Measurements from ENCODE around the gene KCNIP1. TPM values are rescaled to one million over a fixed set of nuclear protein-coding genes. Genes with fewer than 3 reads are reported as not detected.

The KCNIP1 gene
- total RNA-seq, 4 donors from 2014 or later = 0.97 to 1.7 TPM; not detected in 2

GRCh38 chr5:170551622-170552021, 47.8 kb downstream of the KCNIP1 start:
- Histone ChIP-seq H3K4me1 (peaks cover 3 to 35% (median 29%) of the 10 kb centered on the region in 4 donors), H3K27me3 (peaks cover 0 to 11% (median 1%) of the 10 kb centered on the region in 4 donors), H3K9me3 (no peaks in the 10 kb centered on the region), H3K4me3 (no peak overlapping the region), H3K27ac (replicated peaks in 1 of 4) (no peak overlapping the region), H3K36me3 (no peaks in the 10 kb centered on the region)
- WGBS = 97% methylated on average over 7 of the region's 7 CpGs
- no peak for TF ChIP-seq CTCF (IDR thresholded peaks at IDR 0.05)
- no peak for TF ChIP-seq POLR2A (IDR thresholded peaks at IDR 0.05; ENCODE audit: low read depth)
- TF ChIP-seq EP300 (IDR thresholded peaks at IDR 0.05) = no peak
- TF ChIP-seq POLR2AphosphoS5 (IDR thresholded peaks at IDR 0.05) = no peak
- intact Hi-C loops (cut with DNase I) = no loop called here
- DNase-seq (ENCODE audit: extremely low spot score) = no peak

- DNase-seq (ENCODE audit: extremely low spot score) = no peak
- Histone ChIP-seq H3K27me3 (peaks cover 0 to 16% (median 1%) of the 10 kb centered on the region in 4 donors), H3K27ac (replicated peaks in 1 of 4) (no peak overlapping the region), H3K4me3 (no peak overlapping the region), H3K9me3 (no peaks in the 10 kb centered on the region), H3K4me1 (peaks cover 3 to 35% (median 29%) of the 10 kb centered on the region in 4 donors), H3K36me3 (no peaks in the 10 kb centered on the region)
- TF ChIP-seq CTCF (IDR thresholded peaks at IDR 0.05) (no peak), EP300 (IDR thresholded peaks at IDR 0.05) (no peak), POLR2A (IDR thresholded peaks at IDR 0.05; ENCODE audit: low read depth) (no peak), POLR2AphosphoS5 (IDR thresholded peaks at IDR 0.05) (peak in 1 of 2 donors; percentile 50)
- WGBS = 13% methylated on average over 6 of the region's 12 CpGs
- intact Hi-C loops (cut with DNase I) = no loop called here
Measured at GRCh38 chr5:170552621-170553115, 48.8 kb downstream of the KCNIP1 start.

- WGBS = 78% methylated on average over 4 of the region's 4 CpGs
- Histone ChIP-seq H3K9me3 (no peaks in the 10 kb centered on the region), H3K27ac (replicated peaks in 1 of 4) (no peak overlapping the region), H3K4me1 (peaks cover 3 to 35% (median 29%) of the 10 kb centered on the region in 4 donors), H3K36me3 (no peaks in the 10 kb centered on the region), H3K4me3 (no peak overlapping the region), H3K27me3 (peaks cover 0 to 16% (median 1%) of the 10 kb centered on the region in 4 donors)
- no peak for DNase-seq (ENCODE audit: extremely low spot score)
- TF ChIP-seq POLR2AphosphoS5 (IDR thresholded peaks at IDR 0.05) (no peak), CTCF (IDR thresholded peaks at IDR 0.05) (no peak), EP300 (IDR thresholded peaks at IDR 0.05) (no peak), POLR2A (IDR thresholded peaks at IDR 0.05; ENCODE audit: low read depth) (no peak)
- intact Hi-C loops (cut with DNase I) = no loop called here
Measured at GRCh38 chr5:170553218-170553617, 49.4 kb downstream of the KCNIP1 start.

- no peaks in the 10 kb centered on the region for H3K9me3 ChIP-seq
- H3K27me3 ChIP-seq = peaks cover 0 to 16% (median 1%) of the 10 kb centered on the region in 4 donors
- H3K36me3 ChIP-seq = no peaks in the 10 kb centered on the region
- H3K27ac ChIP-seq (replicated peaks in 1 of 4) = peak overlapping the region; percentile 33 to 65 (median 53)
- peak overlapping the region in 1 of 4 donors; percentile 31 for H3K4me3 ChIP-seq
- 27% methylated on average over 16 of the region's 18 CpGs for WGBS
- H3K4me1 ChIP-seq = peaks cover 3 to 35% (median 29%) of the 10 kb centered on the region in 4 donors
- TF ChIP-seq POLR2A (IDR thresholded peaks at IDR 0.05; ENCODE audit: low read depth) = no peak
- no peak for TF ChIP-seq EP300 (IDR thresholded peaks at IDR 0.05)
- no peak for TF ChIP-seq CTCF (IDR thresholded peaks at IDR 0.05)
- no peak for TF ChIP-seq POLR2AphosphoS5 (IDR thresholded peaks at IDR 0.05)
- DNase-seq (ENCODE audit: extremely low spot score) = no peak
- intact Hi-C loops (cut with DNase I) = no loop called here
Measured at GRCh38 chr5:170554521-170555267, 50.9 kb downstream of the KCNIP1 start.

Data from esophagus muscularis mucosa (tissue), 4 donors.